ENCODE data around the gene EFTUD2.

- TF ChIP-seq GATA1 (IDR thresholded peaks at IDR 0.05; ENCODE audit: low read depth, low read length) (no peak), POLR2A (IDR thresholded peaks at IDR 0.05; ENCODE audit: low read length) (no peak)
Observed at GRCh38 chr17:44924107-44924544, 24.9 kb upstream of the EFTUD2 start.
